Tibial nerve (tissue), 4 donors: ENCODE measurements around the gene KL. TPM values are rescaled to one million over a fixed set of nuclear protein-coding genes. Genes with fewer than 3 reads are reported as not detected.

Experiments used
- DNase-seq, 2 donors: peaks; one replicate each; pipeline ENCODE4 v3.0.0-alpha.2; 2019; ENCODE audit warnings: low spot score in 2 of 2
- H3K27ac ChIP-seq, 4 donors: fragments of 200-600 bp; sonication (generic) in 3 of 4; one replicate each; pipeline ENCODE4 v1.5.1; 2017 to 2019; ENCODE audit warnings: mild to moderate bottlenecking in 1 of 4
- H3K27me3 ChIP-seq, 2 donors: fragments of 200-600 bp; sonication (generic) in 1 of 2; one replicate each; pipeline versions ENCODE4 v1.5.1 to v1.6.0; 2017 to 2019
- H3K36me3 ChIP-seq, 3 donors: fragments of 200-600 bp; sonication (generic); one replicate each; pipeline ENCODE4 v1.5.1; 2018 to 2019
- H3K4me1 ChIP-seq, 4 donors: fragments of 200-600 bp; sonication (generic) in 3 of 4; one replicate each; pipeline ENCODE4 v1.5.1; 2017 to 2019
- H3K4me3 ChIP-seq, 4 donors: fragments of 200-600 bp; sonication (generic) in 3 of 4; one replicate each; pipeline ENCODE4 v1.5.1; 2017 to 2019; ENCODE audit warnings: mild to moderate bottlenecking in 1 of 4, moderate library complexity in 1 of 4
- H3K9me3 ChIP-seq, 4 donors: fragments of 200-600 bp; sonication (generic) in 3 of 4; one replicate each; pipeline ENCODE4 v1.5.1; 2017 to 2019
- EP300 ChIP-seq, 2 donors: sonication (generic); formaldehyde crosslinking; IDR thresholded peaks; one replicate each; pipeline ENCODE4 v1.6.1; 2017; ENCODE audit warnings: antibody characterized with exemption in 2 of 2, mild to moderate bottlenecking in 1 of 2
- POLR2A ChIP-seq, 2 donors: fragments of 450-650 bp; IDR thresholded peaks; one replicate each; pipeline ENCODE4 v1.6.1; 2017; ENCODE audit warnings: antibody characterized with exemption in 2 of 2, mild to moderate bottlenecking in 2 of 2, moderate library complexity in 2 of 2
- WGBS, 2 donors: methylation state at CpG; one replicate each; pipeline ENCODE4 v1.1.5; 2018; 5-methylcytosine and 5-hydroxymethylcytosine counted together
- total RNA-seq, 4 donors: library from RNA; depleted of rRNA; stranded (reverse); fragments of >200 nt; gene quantifications; one replicate each; pipeline ENCODE4 v1.1.0, GENCODE V29; 2016
- TF ChIP-seq, protein P1 (sequence below), 5 experiments: fragments of 200-600 bp in 3 of 5; fragments of 450-650 bp in 2 of 5; sonication (generic) in 3 of 5; IDR thresholded peaks; one replicate each; pipeline ENCODE4 v1.5.1; 2016 to 2019; ENCODE audit warnings: antibody characterized with exemption in 5 of 5, mild to moderate bottlenecking in 3 of 5, moderate library complexity in 2 of 5

KL gene
- total RNA-seq, 4 donors from 2014 or later, result 5.1 to 7.3 (median 6.9) TPM

DNA sequence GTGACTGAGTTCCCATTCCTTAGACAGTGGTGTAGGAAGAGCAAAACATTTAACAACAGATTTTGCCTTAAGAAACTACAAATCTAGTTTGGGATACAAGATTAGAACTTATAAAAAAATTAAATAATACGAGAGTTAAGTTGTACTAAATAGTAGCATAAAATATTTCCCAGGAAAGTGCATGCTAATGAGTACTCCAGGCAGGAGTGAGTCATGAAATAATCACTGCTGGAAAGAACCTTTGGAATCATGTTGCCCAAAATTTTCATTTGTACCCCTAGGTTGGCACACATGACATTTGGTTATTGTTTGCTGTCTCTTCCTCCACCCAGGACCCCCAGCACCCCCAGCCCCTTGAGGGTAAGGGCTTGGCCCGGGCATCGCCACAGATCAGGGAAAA is 26.3 kb upstream of the KL start:
- no peaks in the 10 kb centered on the region for H3K27me3 ChIP-seq
- TF ChIP-seq EP300 (IDR thresholded peaks at IDR 0.05) (no peak), POLR2A (IDR thresholded peaks at IDR 0.05) (no peak)
- TF ChIP-seq, protein P1, sequence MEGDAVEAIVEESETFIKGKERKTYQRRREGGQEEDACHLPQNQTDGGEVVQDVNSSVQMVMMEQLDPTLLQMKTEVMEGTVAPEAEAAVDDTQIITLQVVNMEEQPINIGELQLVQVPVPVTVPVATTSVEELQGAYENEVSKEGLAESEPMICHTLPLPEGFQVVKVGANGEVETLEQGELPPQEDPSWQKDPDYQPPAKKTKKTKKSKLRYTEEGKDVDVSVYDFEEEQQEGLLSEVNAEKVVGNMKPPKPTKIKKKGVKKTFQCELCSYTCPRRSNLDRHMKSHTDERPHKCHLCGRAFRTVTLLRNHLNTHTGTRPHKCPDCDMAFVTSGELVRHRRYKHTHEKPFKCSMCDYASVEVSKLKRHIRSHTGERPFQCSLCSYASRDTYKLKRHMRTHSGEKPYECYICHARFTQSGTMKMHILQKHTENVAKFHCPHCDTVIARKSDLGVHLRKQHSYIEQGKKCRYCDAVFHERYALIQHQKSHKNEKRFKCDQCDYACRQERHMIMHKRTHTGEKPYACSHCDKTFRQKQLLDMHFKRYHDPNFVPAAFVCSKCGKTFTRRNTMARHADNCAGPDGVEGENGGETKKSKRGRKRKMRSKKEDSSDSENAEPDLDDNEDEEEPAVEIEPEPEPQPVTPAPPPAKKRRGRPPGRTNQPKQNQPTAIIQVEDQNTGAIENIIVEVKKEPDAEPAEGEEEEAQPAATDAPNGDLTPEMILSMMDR (IDR thresholded peaks at IDR 0.05), result no peak
- H3K4me1 ChIP-seq, result peaks cover 0 to 15% (median 0%) of the 10 kb centered on the region in 4 donors
- no peak overlapping the region for H3K4me3 ChIP-seq
- H3K36me3 ChIP-seq, result no peaks in the 10 kb centered on the region
- H3K27ac ChIP-seq, result no peak overlapping the region
- no peaks in the 10 kb centered on the region for H3K9me3 ChIP-seq
- DNase-seq, result no peak
- WGBS, 2 donors, result 86 to 94% methylated on average over 3 of the region's 3 CpGs

DNA sequence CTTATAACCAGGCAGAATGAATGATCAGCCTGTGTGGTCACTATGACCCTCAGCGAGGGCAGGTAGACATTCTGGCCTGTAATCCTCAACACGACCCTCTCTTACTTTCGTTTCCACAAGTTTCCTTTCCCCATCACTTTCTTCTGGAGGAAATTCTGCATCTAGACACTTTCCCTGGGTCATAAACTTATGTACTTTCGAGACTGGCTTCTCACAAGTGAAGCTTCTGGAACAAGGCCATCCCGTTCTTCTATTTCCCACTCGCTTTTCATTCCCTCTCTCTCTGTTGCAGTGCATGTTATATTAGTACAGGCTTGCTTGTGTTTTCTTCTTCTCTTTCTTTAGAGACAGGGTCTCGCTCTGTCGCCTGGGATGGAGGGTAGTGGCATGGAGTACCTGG is 23.1 kb upstream of the KL start:
- TF ChIP-seq, protein P1 (IDR thresholded peaks at IDR 0.05), result no peak
- TF ChIP-seq EP300 (IDR thresholded peaks at IDR 0.05) (no peak), POLR2A (IDR thresholded peaks at IDR 0.05) (no peak)
- Histone ChIP-seq H3K9me3 (no peaks in the 10 kb centered on the region), H3K4me1 (peaks cover 0 to 15% (median 0%) of the 10 kb centered on the region in 4 donors), H3K4me3 (no peak overlapping the region), H3K36me3 (no peaks in the 10 kb centered on the region), H3K27ac (peak overlapping the region in 1 of 4 donors; percentile 3), H3K27me3 (no peaks in the 10 kb centered on the region)
- no peak for DNase-seq
- WGBS, 2 donors, result 53 to 84% methylated on average over 8 of the region's 8 CpGs

DNA sequence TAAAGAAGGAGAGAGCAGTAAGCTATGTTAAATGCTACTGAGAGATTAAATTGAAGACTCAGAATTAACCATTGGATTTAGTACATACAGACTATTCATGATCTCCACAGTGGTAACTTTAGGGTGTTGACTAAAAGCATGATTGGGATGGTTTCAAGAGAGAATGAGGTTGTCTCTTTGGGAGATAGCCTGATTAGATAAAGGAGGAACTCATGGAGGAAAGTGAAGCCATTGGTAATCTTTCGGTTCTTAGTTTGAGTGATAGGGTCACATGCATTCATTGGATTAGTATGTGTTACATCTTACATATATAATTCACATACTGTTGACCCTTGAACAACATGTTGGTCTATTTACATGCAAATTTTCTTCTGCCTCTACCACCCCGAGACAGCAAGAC is 18.8 kb upstream of the KL start:
- 88 to 100% methylated on average over 2 of the region's 2 CpGs for WGBS, 2 donors
- no peaks in the 10 kb centered on the region for H3K27me3 ChIP-seq
- no peak overlapping the region for H3K4me3 ChIP-seq
- no peak for TF ChIP-seq EP300 (IDR thresholded peaks at IDR 0.05)
- no peaks in the 10 kb centered on the region for H3K4me1 ChIP-seq
- DNase-seq, result no peak
- no peaks in the 10 kb centered on the region for H3K36me3 ChIP-seq
- H3K9me3 ChIP-seq, result no peaks in the 10 kb centered on the region
- no peak overlapping the region for H3K27ac ChIP-seq

DNA sequence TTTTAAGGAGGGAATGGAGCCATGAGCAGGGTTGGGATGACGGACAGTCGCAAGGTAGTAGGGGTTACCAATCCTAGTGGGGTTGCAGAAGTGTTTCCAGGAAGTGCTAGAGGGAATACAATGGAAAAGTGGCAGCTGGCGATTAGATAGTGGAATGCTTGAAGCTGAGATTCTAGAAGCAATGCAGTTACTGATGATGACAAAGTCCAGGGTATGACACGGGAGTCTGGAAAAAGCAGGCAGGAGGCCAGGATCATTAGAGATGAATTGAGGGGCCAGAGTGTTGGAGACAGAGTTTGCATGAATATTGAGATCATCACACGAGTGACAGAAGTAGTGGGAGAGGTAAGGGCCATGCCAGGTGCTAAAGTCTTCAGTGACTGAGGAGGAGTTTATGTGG is 17.3 kb upstream of the KL start:
- no peaks in the 10 kb centered on the region for H3K36me3 ChIP-seq
- 90 to 91% methylated on average over 5 of the region's 5 CpGs for WGBS, 2 donors
- H3K4me1 ChIP-seq, result peaks cover 0 to 5% (median 0%) of the 10 kb centered on the region in 4 donors
- TF ChIP-seq EP300 (IDR thresholded peaks at IDR 0.05) (no peak), POLR2A (IDR thresholded peaks at IDR 0.05) (no peak)
- TF ChIP-seq, protein P1 (IDR thresholded peaks at IDR 0.05), result no peak
- no peak overlapping the region for H3K27ac ChIP-seq
- no peaks in the 10 kb centered on the region for H3K27me3 ChIP-seq
- H3K4me3 ChIP-seq, result no peak overlapping the region
- no peak for DNase-seq
- H3K9me3 ChIP-seq, result no peaks in the 10 kb centered on the region

DNA sequence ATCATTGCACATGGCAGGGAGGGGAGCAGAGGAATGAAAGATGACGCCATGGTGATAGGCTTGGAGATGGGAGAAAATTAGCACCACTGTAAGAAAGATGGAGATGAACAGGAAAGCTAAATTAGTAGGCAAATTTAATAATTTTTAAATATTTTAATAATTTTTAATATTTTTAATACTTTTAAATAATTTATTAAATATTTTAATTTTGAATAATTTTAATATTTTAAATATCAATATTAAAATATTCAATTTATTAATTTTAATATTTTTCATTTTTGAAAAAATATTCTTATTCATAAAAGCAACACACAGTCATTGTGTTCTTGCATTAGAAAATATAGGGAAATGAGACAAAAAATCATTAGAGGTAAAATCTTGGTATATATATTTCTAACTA is 15.9 kb upstream of the KL start:
- H3K27ac ChIP-seq, result no peak overlapping the region
- no peaks in the 10 kb centered on the region for H3K27me3 ChIP-seq
- TF ChIP-seq EP300 (IDR thresholded peaks at IDR 0.05), result no peak
- no peak for TF ChIP-seq POLR2A (IDR thresholded peaks at IDR 0.05)
- TF ChIP-seq, protein P1 (IDR thresholded peaks at IDR 0.05), result no peak
- no peaks in the 10 kb centered on the region for H3K36me3 ChIP-seq
- H3K4me1 ChIP-seq, result peaks cover 0 to 19% (median 7%) of the 10 kb centered on the region in 4 donors
- DNase-seq, result no peak
- H3K9me3 ChIP-seq, result no peaks in the 10 kb centered on the region
- no peak overlapping the region for H3K4me3 ChIP-seq
- WGBS, 2 donors, result 98 to 100% methylated on average over 1 of the region's 1 CpG
